Measurements from ENCODE around the gene ADARB2.
"Not testable (repeated sequence)": the region's sequence is repeated elsewhere in the genome, so short reads cannot be mapped to it uniquely, and the experiment has no call there.

The ADARB2 gene

GRCh38 chr10:1251769-1252168 lies 485.6 kb downstream of the ADARB2 start:
- Histone ChIP-seq H3K4me3 (ENCODE audit: low read depth, low read length) (no peak overlapping the region), H3K9me3 (ENCODE audit: control insufficient read depth, insufficient read depth, low read depth, low read length) (no peaks in the 10 kb centered on the region), H3K4me1 (ENCODE audit: control insufficient read depth, insufficient read depth, low read length) (no peaks in the 10 kb centered on the region), H3K36me3 (ENCODE audit: control insufficient read depth in 2 of 2, insufficient read depth in 1 of 2, low read length in 2 of 2) (no peaks in the 10 kb centered on the region), H3K27ac (ENCODE audit: extremely low read depth, low read depth, low read length) (no peak overlapping the region)
- TF ChIP-seq ZNF266 (tag by site-specific recombination; IDR thresholded peaks at IDR 0.05; ENCODE audit: low read depth): peak; percentile 92
- no peak for TF ChIP-seq ZNF621 (tag by site-specific recombination; IDR thresholded peaks at IDR 0.05)
- TF ChIP-seq ZNF670 (tag by site-specific recombination; IDR thresholded peaks at IDR 0.05; ENCODE audit: low read depth): no peak
- ChIA-PET POLR2A (interaction anchor here (0.5 kb wide), 1 partner anchor 109 kb away, joined by 3 read pairs; no protein-coding TSS in a partner anchor), CTCF (interaction anchor here (2.3 kb wide), 1 partner anchor 8 kb away, joined by 9 read pairs; no protein-coding TSS in a partner anchor)

- ChIA-PET POLR2A (no interaction called here), CTCF (no interaction called here)
- Histone ChIP-seq H3K27ac (ENCODE audit: extremely low read depth, low read depth, low read length) (no peak overlapping the region), H3K4me1 (ENCODE audit: control insufficient read depth, insufficient read depth, low read length) (no peaks in the 10 kb centered on the region), H3K9me3 (ENCODE audit: control insufficient read depth, insufficient read depth, low read depth, low read length) (no peaks in the 10 kb centered on the region), H3K4me3 (ENCODE audit: low read depth, low read length) (no peak overlapping the region), H3K36me3 (ENCODE audit: control insufficient read depth in 2 of 2, insufficient read depth in 1 of 2, low read length in 2 of 2) (no peaks in the 10 kb centered on the region)
- TF ChIP-seq EGR2 (tag by site-specific recombination; IDR thresholded peaks at IDR 0.05; ENCODE audit: low read depth) (peak; percentile 62), ZSCAN4 (tag by site-specific recombination; IDR thresholded peaks at IDR 0.05) (0 out of 2 replicates have a peak, but pooled peaks have one; percentile 32), YY1 (tag by site-specific recombination; IDR thresholded peaks at IDR 0.05) (no peak), ZNF654 (tag by site-specific recombination; IDR thresholded peaks at IDR 0.05; ENCODE audit: low read depth) (no peak), ZBTB48 (tag by site-specific recombination; IDR thresholded peaks at IDR 0.05) (no peak), ZNF324 (tag by site-specific recombination; IDR thresholded peaks at IDR 0.05) (no peak), KLF7 (tag by site-specific recombination; IDR thresholded peaks at IDR 0.05; ENCODE audit: borderline replicate concordance) (no peak), ZNF707 (tag by site-specific recombination; IDR thresholded peaks at IDR 0.05) (no peak), BCL11B (tag by site-specific recombination; IDR thresholded peaks at IDR 0.05; ENCODE audit: low read depth) (no peak), ZNF660 (tag by site-specific recombination; IDR thresholded peaks at IDR 0.05) (no peak), ZFHX2 (tag by site-specific recombination; conservative IDR thresholded peaks at IDR 0.05) (peak; percentile 64), ZBTB7A (tag by site-specific recombination; IDR thresholded peaks at IDR 0.05; ENCODE audit: low read depth) (no peak)
Observed at GRCh38 chr10:1249142-1249920, 488.0 kb downstream of the ADARB2 start.

- POLR2A ChIA-PET; H3K4me1 ChIP-seq (ENCODE audit: control insufficient read depth, insufficient read depth, low read length); H3K27ac ChIP-seq (ENCODE audit: extremely low read depth, low read depth, low read length); H3K9me3 ChIP-seq (ENCODE audit: control insufficient read depth, insufficient read depth, low read depth, low read length); H3K4me3 ChIP-seq (ENCODE audit: low read depth, low read length); CTCF ChIA-PET; H3K36me3 ChIP-seq (ENCODE audit: control insufficient read depth in 2 of 2, insufficient read depth in 1 of 2, low read length in 2 of 2): not testable (repeated sequence)
Observed at GRCh38 chr10:1248262-1248630, 489.1 kb downstream of the ADARB2 start.

- no peaks in the 10 kb centered on the region for H3K4me1 ChIP-seq (ENCODE audit: control insufficient read depth, insufficient read depth, low read length)
- CTCF ChIA-PET: no interaction called here
- no peak overlapping the region for H3K4me3 ChIP-seq (ENCODE audit: low read depth, low read length)
- no peak overlapping the region for H3K27ac ChIP-seq (ENCODE audit: extremely low read depth, low read depth, low read length)
- POLR2A ChIA-PET: no interaction called here
- H3K9me3 ChIP-seq (ENCODE audit: control insufficient read depth, insufficient read depth, low read depth, low read length): no peaks in the 10 kb centered on the region
- H3K36me3 ChIP-seq (ENCODE audit: control insufficient read depth in 2 of 2, insufficient read depth in 1 of 2, low read length in 2 of 2): no peaks in the 10 kb centered on the region
- TF ChIP-seq ZNF670 (tag by site-specific recombination; IDR thresholded peaks at IDR 0.05; ENCODE audit: low read depth): no peak
- no peak for TF ChIP-seq GFI1B (tag by site-specific recombination; IDR thresholded peaks at IDR 0.05)
- no peak for TF ChIP-seq ZNF174 (tag by site-specific recombination; IDR thresholded peaks at IDR 0.05)
- no peak for TF ChIP-seq ZNF514 (tag by site-specific recombination; IDR thresholded peaks at IDR 0.05)
- no peak for TF ChIP-seq HOXC10 (CRISPR knock-in tag; IDR thresholded peaks at IDR 0.05)
- no peak for TF ChIP-seq ZSCAN16 (tag by site-specific recombination; IDR thresholded peaks at IDR 0.05)
- TF ChIP-seq ZNF596 (tag by site-specific recombination; IDR thresholded peaks at IDR 0.05): no peak
- no peak for TF ChIP-seq AEBP2 (tag by site-specific recombination; IDR thresholded peaks at IDR 0.05; ENCODE audit: borderline replicate concordance)
- no peak for TF ChIP-seq ZNF423 (tag by site-specific recombination; IDR thresholded peaks at IDR 0.05)
- no peak for TF ChIP-seq ZBTB6 (tag by site-specific recombination; IDR thresholded peaks at IDR 0.05)
Observed at GRCh38 chr10:1247598-1248261, 489.6 kb downstream of the ADARB2 start.
